Gastroesophageal sphincter (tissue), 3 donors: ENCODE measurements around the gene KRT82.

ENCODE experiments used
- CTCF ChIP-seq, 4 experiments: fragments of 200-600 bp in 2 of 4; fragments of 450-650 bp in 2 of 4; sonication (generic) in 1 of 4; IDR thresholded peaks; one replicate each; pipeline ENCODE4 v1.5.1; 2017 to 2019; ENCODE audit warnings: antibody characterized with exemption in 4 of 4, mild to moderate bottlenecking in 2 of 4, moderate library complexity in 2 of 4
- POLR2A ChIP-seq, 2 donors: fragments of 450-650 bp; IDR thresholded peaks; one replicate each; pipeline ENCODE4 v1.6.1; 2017; ENCODE audit warnings: antibody characterized with exemption in 2 of 2, mild to moderate bottlenecking in 2 of 2, moderate library complexity in 1 of 2

DNA sequence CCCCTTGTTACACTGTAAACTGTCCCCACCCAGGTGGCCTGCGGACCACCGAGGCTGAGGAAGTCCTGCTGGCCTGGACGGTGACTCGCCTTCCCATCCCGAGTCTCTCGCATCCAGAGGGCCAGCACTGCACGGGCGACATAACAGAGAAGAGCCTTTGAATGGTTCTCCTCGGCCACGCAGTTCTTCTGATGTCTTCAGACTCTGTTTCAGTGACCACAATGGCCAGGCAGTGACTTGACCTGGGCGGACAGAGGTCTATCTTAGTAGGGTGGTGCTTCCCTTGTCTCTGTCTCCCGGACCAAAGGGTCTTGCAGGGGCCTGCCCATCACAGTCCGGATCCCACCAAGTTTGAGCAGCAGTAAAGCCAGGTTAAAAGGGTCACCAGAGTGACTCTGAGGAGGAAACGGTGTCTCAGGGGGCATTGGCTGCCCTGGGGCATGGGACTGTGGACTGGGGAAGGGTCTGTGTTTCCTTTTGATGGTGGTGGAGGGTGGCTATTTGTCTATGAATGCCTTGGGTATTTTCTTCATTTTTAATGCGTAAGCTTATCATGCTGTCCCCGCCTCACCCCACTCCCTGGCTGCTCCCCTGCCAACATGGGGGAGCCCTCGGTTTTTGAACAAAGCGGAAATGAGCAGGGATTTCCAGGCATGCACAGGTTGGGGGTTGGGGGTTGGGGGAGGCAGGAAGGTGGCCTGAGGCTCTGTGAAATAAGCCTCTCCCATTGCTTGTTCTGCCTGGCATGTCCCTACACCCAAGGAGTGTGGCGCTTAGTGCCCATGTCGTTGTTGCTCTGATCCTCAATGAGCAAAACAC is 49.2 kb downstream of the KRT82 start:
- TF ChIP-seq POLR2A (IDR thresholded peaks at IDR 0.05) (no peak), CTCF (IDR thresholded peaks at IDR 0.05) (no peak)
